Activated CD4-positive, alpha-beta T cell treated with anti-CD3 and anti-CD28 coated beads for 1 hour (primary cell): ENCODE results near the gene NEB.

Experiments
- DNase-seq: peaks from one replicate; pipeline ENCODE4 v3.0.0-alpha.2; 2020

Gene NEB

DNA sequence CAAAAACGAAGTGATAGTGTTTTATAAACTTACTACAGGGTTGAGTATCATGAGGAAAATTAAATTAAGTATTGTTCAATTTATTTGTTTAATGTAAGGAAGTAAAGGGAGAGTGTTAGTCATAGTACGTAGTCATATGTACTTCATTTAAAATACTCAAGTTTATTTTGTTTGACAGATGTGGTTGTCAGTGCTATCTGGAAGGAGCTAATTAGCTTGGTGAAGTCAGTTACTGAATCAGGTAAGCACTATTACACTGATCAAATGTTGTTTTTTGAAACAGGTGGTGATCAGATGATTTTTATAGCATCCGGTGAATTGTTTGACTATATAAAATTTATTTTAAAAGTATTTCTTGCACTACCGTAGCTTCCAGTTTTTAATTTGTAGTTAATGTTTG is 295.8 kb downstream of the NEB start:
- no peak for DNase-seq

DNA sequence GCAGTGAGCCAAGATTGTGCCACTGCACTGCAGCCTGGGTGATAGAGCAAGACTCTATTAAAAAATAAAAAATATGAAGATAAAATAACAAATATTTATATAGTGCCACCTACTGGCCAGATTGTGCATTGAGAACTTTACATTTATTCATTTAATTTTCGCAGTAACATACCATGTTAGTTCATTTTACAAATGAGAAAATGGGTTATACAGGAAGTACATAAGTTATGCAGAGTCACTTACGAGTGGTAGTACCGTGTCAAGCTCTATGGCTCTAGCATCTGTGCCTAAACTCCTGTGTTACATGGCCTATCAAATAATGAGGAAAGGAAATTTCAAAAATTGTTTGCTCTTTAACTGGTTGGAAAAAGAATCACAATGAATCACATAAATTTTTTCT is 296.6 kb downstream of the NEB start:
- no peak for DNase-seq
